HUES48 (cell line): ENCODE data around the gene PFKP.

ENCODE experiments used
- H3K27ac ChIP-seq: one replicate; pipeline ENCODE4 v1.7.0; 2013; ENCODE audit warnings: low read depth, low read length, inconsistent platforms
- H3K27me3 ChIP-seq: 2 replicates; pipeline ENCODE4 v1.6.1; 2013; ENCODE audit warnings: mild to moderate bottlenecking, low read length; ENCODE audit not compliant: control insufficient read depth, insufficient read depth
- H3K36me3 ChIP-seq: 2 replicates; pipeline ENCODE4 v1.6.1; 2013; ENCODE audit warnings: low read length; ENCODE audit not compliant: control insufficient read depth, insufficient read depth
- H3K4me1 ChIP-seq: 2 replicates; pipeline ENCODE4 v1.6.1; 2013; ENCODE audit warnings: mild to moderate bottlenecking, low read length; ENCODE audit not compliant: control insufficient read depth, insufficient read depth
- H3K4me3 ChIP-seq: 2 replicates; pipeline ENCODE4 v1.5.1; 2013; ENCODE audit warnings: mild to moderate bottlenecking, low read depth, low read length
- H3K9ac ChIP-seq: 2 replicates; pipeline ENCODE4 v1.6.1; 2013; ENCODE audit warnings: mild to moderate bottlenecking, low read depth, low read length, moderate library complexity
- H3K9me3 ChIP-seq: 2 replicates; pipeline ENCODE4 v1.6.1; 2013; ENCODE audit warnings: low read length; ENCODE audit not compliant: control insufficient read depth, insufficient read depth

Gene PFKP

DNA sequence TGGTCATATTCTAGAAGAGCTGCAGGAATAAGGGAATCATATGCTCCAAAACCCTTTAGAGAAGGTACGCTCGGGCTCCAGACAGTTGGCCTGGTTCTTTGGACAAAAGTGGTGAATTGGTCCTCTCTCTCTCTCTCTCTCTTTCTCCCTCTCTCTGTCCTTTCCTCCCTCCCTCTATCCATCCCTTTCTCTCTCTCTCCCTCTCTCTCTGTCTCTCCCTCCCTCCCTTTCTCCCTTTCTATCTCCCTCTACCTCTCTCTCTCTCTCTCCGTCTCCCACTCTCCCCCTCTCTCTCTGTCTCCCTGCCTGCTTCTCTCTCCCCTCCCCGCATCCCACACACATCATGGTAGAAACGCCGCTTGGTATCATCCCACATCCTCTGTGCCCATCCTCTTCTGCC is 19.8 kb upstream of the PFKP start:
- Histone ChIP-seq H3K4me3 (no peak overlapping the region), H3K27ac (no peak overlapping the region), H3K36me3 (no peaks in the 10 kb centered on the region)

DNA sequence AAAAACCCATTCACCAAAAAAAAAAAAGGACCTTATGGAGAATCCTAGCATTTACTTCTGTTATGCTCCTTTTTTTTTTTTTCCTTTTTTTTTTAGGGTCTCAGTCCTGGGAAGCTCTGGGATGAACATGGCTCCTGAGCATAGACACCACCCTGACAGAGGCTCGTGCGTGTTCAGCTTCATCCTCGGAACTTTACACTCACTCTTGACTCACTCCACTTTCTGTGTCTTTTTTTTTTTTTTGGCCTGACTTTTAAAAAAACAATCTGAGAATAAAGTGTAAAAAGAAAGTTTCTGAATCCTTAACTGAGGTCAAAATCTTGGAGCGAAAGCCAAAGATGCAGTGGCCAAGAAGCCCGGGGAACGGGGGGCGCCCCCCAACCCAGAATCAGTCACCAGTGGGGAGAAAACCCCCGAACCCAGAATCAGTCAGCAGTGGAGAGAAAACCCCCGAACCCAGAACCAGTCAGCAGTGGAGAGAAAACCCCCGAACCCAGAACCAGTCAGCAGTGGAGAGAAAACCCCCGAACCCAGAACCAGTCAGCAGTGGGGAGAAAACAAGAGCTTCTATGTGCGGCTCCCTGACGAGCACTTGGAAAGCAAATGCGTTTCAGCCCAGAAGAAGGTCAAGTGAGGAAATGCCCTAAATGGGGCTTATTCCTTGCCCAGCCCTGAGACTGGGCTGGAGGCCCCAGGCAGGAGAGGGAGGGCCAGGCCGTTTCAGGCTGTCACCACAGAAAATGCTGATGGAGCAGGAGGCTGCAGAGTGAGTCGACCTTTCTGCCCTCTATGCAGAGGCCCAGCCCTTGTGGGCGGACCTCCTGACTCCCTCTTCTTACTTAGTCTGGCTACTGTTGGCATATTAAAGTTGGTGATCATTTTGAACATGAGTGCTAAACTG is 19.0 kb upstream of the PFKP start:
- no peaks in the 10 kb centered on the region for H3K36me3 ChIP-seq
- no peak overlapping the region for H3K4me3 ChIP-seq
- H3K9ac ChIP-seq = no peak overlapping the region
- H3K27me3 ChIP-seq = no peaks in the 10 kb centered on the region
- peaks cover 18% of the 10 kb centered on the region for H3K4me1 ChIP-seq
- no peak overlapping the region for H3K27ac ChIP-seq
- no peaks in the 10 kb centered on the region for H3K9me3 ChIP-seq

More for the DNA sequence above, 19.8 kb upstream of the PFKP start:
- H3K4me1 ChIP-seq = peaks cover 18% of the 10 kb centered on the region
- H3K9me3 ChIP-seq = no peaks in the 10 kb centered on the region
- H3K27me3 ChIP-seq = no peaks in the 10 kb centered on the region
- H3K9ac ChIP-seq = no peak overlapping the region

DNA sequence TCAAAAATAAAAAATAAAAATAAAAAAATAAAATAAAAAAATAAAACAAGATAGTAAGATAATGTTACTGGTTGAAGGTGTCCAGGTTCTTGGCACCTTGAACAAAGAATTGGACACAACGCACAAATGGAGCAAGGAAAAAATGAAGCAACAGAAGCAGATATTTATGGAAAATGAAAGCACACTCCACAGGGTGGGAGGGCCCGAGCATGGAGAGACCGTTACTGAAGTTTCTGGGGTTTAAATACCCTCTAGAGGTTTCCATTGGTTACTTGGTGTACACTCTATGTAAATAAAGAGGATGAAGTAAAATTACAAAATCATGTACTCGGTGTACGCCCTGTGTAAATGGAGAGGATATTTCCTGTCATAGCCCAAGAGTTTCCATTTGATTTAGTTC is 15.7 kb upstream of the PFKP start:
- H3K9ac ChIP-seq = no peak overlapping the region
- no peak overlapping the region for H3K27ac ChIP-seq
- H3K4me1 ChIP-seq = peaks cover 7% of the 10 kb centered on the region; the same call in 1 of the 2 replicates
- H3K36me3 ChIP-seq = no peaks in the 10 kb centered on the region
- no peak overlapping the region for H3K4me3 ChIP-seq
- no peaks in the 10 kb centered on the region for H3K27me3 ChIP-seq
- H3K9me3 ChIP-seq = no peaks in the 10 kb centered on the region

- Histone ChIP-seq H3K27ac (no peak overlapping the region), H3K9ac (no peak overlapping the region), H3K36me3 (no peaks in the 10 kb centered on the region), H3K4me1 (peaks cover 7% of the 10 kb centered on the region; the same call in 1 of the 2 replicates), H3K4me3 (no peak overlapping the region), H3K27me3 (no peaks in the 10 kb centered on the region), H3K9me3 (no peaks in the 10 kb centered on the region)
These were observed 14.2 kb upstream of the PFKP start for GRCh38 chr10:3053155-3053554.

- Histone ChIP-seq H3K9me3 (no peaks in the 10 kb centered on the region), H3K4me1 (peaks cover 7% of the 10 kb centered on the region; the same call in 1 of the 2 replicates), H3K27me3 (no peaks in the 10 kb centered on the region), H3K4me3 (no peak overlapping the region), H3K27ac (no peak overlapping the region), H3K36me3 (no peaks in the 10 kb centered on the region), H3K9ac (no peak overlapping the region)
These were observed 13.0 kb upstream of the PFKP start for GRCh38 chr10:3054183-3054850.

GRCh38 chr10:3054851-3055199 is 12.5 kb upstream of the PFKP start:
- Histone ChIP-seq H3K9me3 (no peaks in the 10 kb centered on the region), H3K4me1 (peaks cover 7% of the 10 kb centered on the region; the same call in 1 of the 2 replicates), H3K4me3 (no peak overlapping the region), H3K27me3 (no peaks in the 10 kb centered on the region), H3K9ac (no peak overlapping the region), H3K27ac (peak overlapping the region; percentile 0), H3K36me3 (no peaks in the 10 kb centered on the region)

- H3K9ac ChIP-seq = no peak overlapping the region
- H3K36me3 ChIP-seq = no peaks in the 10 kb centered on the region
- no peak overlapping the region for H3K4me3 ChIP-seq
These were observed 10.9 kb upstream of the PFKP start for GRCh38 chr10:3056280-3057037.

DNA sequence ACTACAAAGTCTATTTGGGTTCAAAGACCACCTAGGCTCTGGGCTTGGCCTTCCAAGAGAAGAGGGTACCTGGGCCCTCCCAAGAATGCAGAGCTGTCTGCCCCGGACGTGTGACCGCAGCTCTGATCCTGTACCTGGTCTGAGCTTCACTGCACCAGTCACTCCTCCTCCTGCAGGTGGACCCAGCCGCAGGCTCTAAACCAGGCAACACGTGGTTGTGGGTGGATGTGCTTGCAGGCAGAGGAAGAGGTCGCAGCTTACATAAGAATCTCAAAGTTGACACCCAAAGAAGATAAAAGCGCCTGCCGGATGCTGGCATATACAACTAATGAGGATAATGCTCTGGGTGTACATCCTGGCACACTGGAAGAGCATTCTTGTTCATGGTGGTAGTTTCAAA is 9.4 kb upstream of the PFKP start:
- Histone ChIP-seq H3K4me3 (no peak overlapping the region), H3K9ac (no peak overlapping the region), H3K27me3 (no peaks in the 10 kb centered on the region), H3K4me1 (peaks cover 7% of the 10 kb centered on the region; the same call in 1 of the 2 replicates), H3K36me3 (no peaks in the 10 kb centered on the region), H3K27ac (no peak overlapping the region), H3K9me3 (no peaks in the 10 kb centered on the region)

More at GRCh38 chr10:3056280-3057037, 10.9 kb upstream of the PFKP start:
- Histone ChIP-seq H3K27ac (no peak overlapping the region), H3K27me3 (no peaks in the 10 kb centered on the region), H3K4me1 (peaks cover 7% of the 10 kb centered on the region; the same call in 1 of the 2 replicates), H3K9me3 (no peaks in the 10 kb centered on the region)

GRCh38 chr10:3059974-3060373 is 7.4 kb upstream of the PFKP start:
- Histone ChIP-seq H3K9ac (no peak overlapping the region), H3K4me3 (no peak overlapping the region), H3K36me3 (no peaks in the 10 kb centered on the region), H3K27ac (no peak overlapping the region), H3K27me3 (peaks cover 5% of the 10 kb centered on the region; the same call in 1 of the 2 replicates), H3K4me1 (peaks cover under 1% of the 10 kb centered on the region; the same call in 1 of the 2 replicates), H3K9me3 (no peaks in the 10 kb centered on the region)

- peaks cover 5% of the 10 kb centered on the region; the same call in 1 of the 2 replicates for H3K27me3 ChIP-seq
- H3K9ac ChIP-seq = no peak overlapping the region
- no peak overlapping the region for H3K4me3 ChIP-seq
- no peaks in the 10 kb centered on the region for H3K9me3 ChIP-seq
- no peaks in the 10 kb centered on the region for H3K36me3 ChIP-seq
- no peak overlapping the region for H3K27ac ChIP-seq
- no peaks in the 10 kb centered on the region for H3K4me1 ChIP-seq
These were observed 6.9 kb upstream of the PFKP start for GRCh38 chr10:3060481-3060889.
